ENCODE measurements around the gene GRPEL2. TPM values are rescaled to one million over a fixed set of nuclear protein-coding genes. Genes with fewer than 3 reads are reported as not detected.

Gene GRPEL2
- total RNA-seq, 1 donor from 2014 or later: 15.1 TPM

- no peak for DNase-seq
- Histone ChIP-seq H3K27ac (no peak overlapping the region), H3K4me3 (no peak overlapping the region), H3K4me1 (peaks cover 8% of the 10 kb centered on the region), H3K27me3 (ENCODE audit: low read depth) (no peaks in the 10 kb centered on the region), H3K36me3 (no peaks in the 10 kb centered on the region), H3K9me3 (no peaks in the 10 kb centered on the region)
- ATAC-seq: no peak
- intact Hi-C loops (cut with DNase I): no loop called here
- TF ChIP-seq CTCF (IDR thresholded peaks at IDR 0.05): no peak
Observed at GRCh38 chr5:149401051-149401450, 55.8 kb downstream of the GRPEL2 start.

- Histone ChIP-seq H3K9me3 (no peaks in the 10 kb centered on the region), H3K4me1 (peaks cover 8% of the 10 kb centered on the region), H3K4me3 (no peak overlapping the region), H3K36me3 (no peaks in the 10 kb centered on the region), H3K27ac (no peak overlapping the region), H3K27me3 (ENCODE audit: low read depth) (no peaks in the 10 kb centered on the region)
- no peak for ATAC-seq
- DNase-seq: no peak
- TF ChIP-seq CTCF (IDR thresholded peaks at IDR 0.05): no peak
- intact Hi-C loops (cut with DNase I): no loop called here
Observed at GRCh38 chr5:149402291-149402690, 57.0 kb downstream of the GRPEL2 start.

Other genes with a start within 250 kb of the GRPEL2 start
- gene ABLIM3, start 204.0 kb upstream of the GRPEL2 start, total RNA-seq: 26.7 TPM
- gene AFAP1L1, start 73.6 kb upstream of the GRPEL2 start, total RNA-seq: 26.6 TPM
- 5.9 TPM for gene PCYOX1L, start 12.5 kb downstream of the GRPEL2 start, total RNA-seq
- gene IL17B, start 33.8 kb downstream of the GRPEL2 start, total RNA-seq: not detected
- 198 TPM for gene CSNK1A1, start 205.9 kb downstream of the GRPEL2 start, total RNA-seq
- gene ARHGEF37, start 236.0 kb downstream of the GRPEL2 start, total RNA-seq: 13.5 TPM